Muscle of leg (tissue), 11 donors: Measurements from ENCODE around the gene MLLT1. TPM values are rescaled to one million over a fixed set of nuclear protein-coding genes. Genes with fewer than 3 reads are reported as not detected.

Experiments
- DNase-seq: peaks from one replicate; pipeline ENCODE4 v3.0.0; 2013
- H3K27ac ChIP-seq: one replicate; pipeline ENCODE4 v1.5.1; 2013; ENCODE audit warnings: mild to moderate bottlenecking, low read length, control low read depth
- H3K27me3 ChIP-seq: one replicate; pipeline ENCODE4 v1.6.1; 2013; ENCODE audit warnings: low read length; ENCODE audit not compliant: control insufficient read depth, insufficient read depth
- H3K36me3 ChIP-seq: one replicate; pipeline ENCODE4 v1.6.1; 2013; ENCODE audit warnings: low read length; ENCODE audit not compliant: control insufficient read depth, insufficient read depth
- H3K4me1 ChIP-seq: one replicate; pipeline ENCODE4 v1.6.1; 2013; ENCODE audit warnings: low read length; ENCODE audit not compliant: control insufficient read depth, insufficient read depth
- H3K4me3 ChIP-seq: one replicate; pipeline ENCODE4 v1.5.1; 2013; ENCODE audit warnings: low read length, control low read depth
- H3K9me3 ChIP-seq: replicated peaks from 2 replicates; pipeline ENCODE4 v1.6.1; 2013; ENCODE audit warnings: low read depth, low read length; ENCODE audit not compliant: control insufficient read depth
- WGBS: methylation state at CpG from one replicate; pipeline ENCODE4 v1.1.5; 2013; ENCODE audit warnings: missing lambda C conversion rate; ENCODE audit not compliant: insufficient coverage; 5-methylcytosine and 5-hydroxymethylcytosine counted together
- polyA plus RNA-seq, 8 donors: library from polyadenylated mRNA; unstranded; fragments of 120-200 nt; gene quantifications; one replicate each; pipeline versions ENCODE4 v1.2.1 to v1.2.3, GENCODE V29; 2013; ENCODE audit warnings: inconsistent platforms in 1 of 8, low replicate concordance in 1 of 8; ENCODE audit not compliant: insufficient read length in 8 of 8, insufficient read depth in 1 of 8
- total RNA-seq: library from RNA; stranded (reverse); fragments of 120-200 nt; gene quantifications from one replicate; pipeline ENCODE4 v1.2.4, GENCODE V29; 2013

The MLLT1 gene
- total and polyA plus RNA-seq, 9 donors, result 11.9 to 63.4 (median 56.4) TPM

DNA sequence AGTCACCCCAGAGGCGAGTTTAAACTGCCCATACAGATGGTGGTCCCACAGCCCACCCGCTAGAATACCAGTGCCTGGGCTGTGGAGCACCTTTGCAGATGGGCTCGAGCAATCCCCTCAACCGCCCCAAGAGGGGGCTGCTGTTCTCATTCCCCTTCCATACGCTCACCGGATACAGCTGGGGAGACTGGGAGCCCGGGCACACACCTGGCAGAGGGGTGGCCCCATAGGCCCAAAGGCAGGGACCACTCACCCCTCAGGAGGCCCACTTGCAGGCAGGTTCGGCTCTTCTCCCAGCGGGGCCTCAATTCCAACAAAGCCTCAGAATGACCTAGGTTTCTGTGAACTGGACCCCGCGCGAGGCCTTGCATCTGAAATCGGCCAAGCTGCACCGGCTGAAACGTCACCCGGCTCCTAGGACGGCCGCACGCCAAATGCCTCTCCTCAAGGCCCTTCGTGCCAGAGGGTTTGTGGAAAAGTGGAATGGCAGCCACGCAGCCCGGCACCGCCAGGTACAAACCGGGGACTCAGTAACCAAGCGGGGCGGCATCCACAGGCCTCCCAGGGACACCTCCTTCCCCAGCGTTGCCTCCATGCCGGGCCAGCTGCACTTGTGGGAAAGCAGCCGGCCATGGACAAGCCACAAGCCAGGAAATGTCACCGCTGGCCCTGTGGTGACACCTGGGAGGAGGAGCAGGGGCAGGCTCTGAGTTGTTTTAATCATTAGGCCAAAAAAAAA, 18.7 kb downstream of the MLLT1 start:
- no peaks in the 10 kb centered on the region for H3K27me3 ChIP-seq
- peaks cover 9% of the 10 kb centered on the region for H3K4me1 ChIP-seq
- H3K4me3 ChIP-seq, result no peak overlapping the region
- no peak for DNase-seq
- no peak overlapping the region for H3K27ac ChIP-seq
- H3K36me3 ChIP-seq, result peaks cover 49% of the 10 kb centered on the region
- WGBS, result 73% methylated on average over 26 of the region's 30 CpGs
- no peaks in the 10 kb centered on the region for H3K9me3 ChIP-seq

DNA sequence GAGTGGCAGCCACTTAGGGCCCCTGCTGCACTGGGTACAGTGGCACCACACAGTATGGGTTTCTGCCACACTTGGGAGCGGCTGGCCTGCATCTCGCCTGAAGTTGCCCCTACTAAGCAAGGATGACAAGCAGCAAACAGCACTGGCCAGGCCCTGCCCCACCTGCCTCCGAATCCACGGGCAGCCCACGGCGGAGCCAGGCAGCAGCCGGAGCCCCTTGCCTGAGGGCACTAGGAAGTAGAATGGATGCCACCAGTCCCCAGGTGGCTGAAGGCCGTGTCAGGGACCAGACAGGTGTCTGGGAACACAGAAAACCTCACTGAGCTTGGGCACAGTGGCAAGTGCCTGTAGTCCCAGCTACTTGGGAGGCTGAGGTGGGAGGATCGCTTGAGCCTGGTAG, 19.4 kb downstream of the MLLT1 start:
- Histone ChIP-seq H3K4me3 (no peak overlapping the region), H3K9me3 (no peaks in the 10 kb centered on the region), H3K27ac (no peak overlapping the region), H3K27me3 (no peaks in the 10 kb centered on the region), H3K4me1 (peaks cover 9% of the 10 kb centered on the region), H3K36me3 (peaks cover 49% of the 10 kb centered on the region)
- 92% methylated on average over 8 of the region's 9 CpGs for WGBS
- no peak for DNase-seq

DNA sequence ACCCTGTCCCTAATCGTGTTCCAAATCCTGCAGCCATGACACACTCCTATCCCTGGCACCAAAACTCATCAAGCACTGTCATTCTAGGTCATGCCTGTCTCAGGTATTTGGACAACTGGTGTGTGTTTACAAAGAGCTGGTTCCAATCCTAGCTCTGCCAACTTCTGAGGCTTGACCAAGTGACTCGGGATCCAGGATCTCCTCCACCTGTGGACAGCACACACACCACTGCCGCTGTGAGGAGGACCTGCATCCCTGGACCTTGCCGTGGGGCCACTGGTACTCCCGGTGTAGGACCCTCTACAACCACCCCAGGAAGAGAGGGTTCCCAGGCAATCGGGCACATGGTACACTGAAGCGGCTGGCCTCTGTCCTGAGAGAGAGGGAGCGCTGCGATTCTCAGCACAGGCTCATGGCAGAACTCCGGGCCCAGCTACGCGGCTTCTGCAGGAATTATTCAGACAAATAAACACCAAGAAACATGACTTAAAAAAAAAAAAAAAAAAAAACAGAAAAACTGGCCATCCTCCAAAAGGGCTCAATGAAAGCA, 20.4 kb downstream of the MLLT1 start:
- no peaks in the 10 kb centered on the region for H3K9me3 ChIP-seq
- H3K27me3 ChIP-seq, result no peaks in the 10 kb centered on the region
- 82% methylated on average over 5 of the region's 12 CpGs for WGBS
- H3K4me1 ChIP-seq, result peaks cover 8% of the 10 kb centered on the region
- no peak for DNase-seq
- H3K27ac ChIP-seq, result no peak overlapping the region
- no peak overlapping the region for H3K4me3 ChIP-seq
- peaks cover 52% of the 10 kb centered on the region for H3K36me3 ChIP-seq

DNA sequence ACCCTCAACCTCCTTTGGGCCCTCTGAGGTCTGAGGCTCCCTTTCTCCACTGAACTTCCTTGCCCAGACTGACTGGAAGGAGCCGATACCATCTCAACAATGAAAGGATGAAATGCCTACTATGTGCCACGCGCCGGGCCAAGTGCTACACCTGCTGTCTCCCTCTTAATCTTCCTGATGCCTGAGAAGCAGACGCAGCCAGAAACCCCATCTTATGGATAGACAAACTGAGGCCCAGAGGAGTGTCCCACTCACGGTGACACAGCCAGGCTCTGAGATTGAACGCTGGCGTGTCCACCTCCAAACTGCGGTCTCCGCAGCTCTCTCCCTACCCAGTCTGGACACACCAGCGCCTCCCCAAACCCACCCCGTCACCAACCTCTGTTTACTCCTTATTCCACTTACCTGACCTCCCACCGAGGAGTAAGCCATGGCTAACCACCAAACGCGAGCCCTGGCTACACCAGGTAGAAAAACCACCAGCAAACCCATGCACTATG, 20.9 kb downstream of the MLLT1 start:
- WGBS, result 91% methylated on average over 13 of the region's 15 CpGs
- Histone ChIP-seq H3K27ac (no peak overlapping the region), H3K9me3 (no peaks in the 10 kb centered on the region), H3K27me3 (no peaks in the 10 kb centered on the region), H3K4me1 (peaks cover 5% of the 10 kb centered on the region), H3K4me3 (no peak overlapping the region), H3K36me3 (peaks cover 57% of the 10 kb centered on the region)
- DNase-seq, result no peak

DNA sequence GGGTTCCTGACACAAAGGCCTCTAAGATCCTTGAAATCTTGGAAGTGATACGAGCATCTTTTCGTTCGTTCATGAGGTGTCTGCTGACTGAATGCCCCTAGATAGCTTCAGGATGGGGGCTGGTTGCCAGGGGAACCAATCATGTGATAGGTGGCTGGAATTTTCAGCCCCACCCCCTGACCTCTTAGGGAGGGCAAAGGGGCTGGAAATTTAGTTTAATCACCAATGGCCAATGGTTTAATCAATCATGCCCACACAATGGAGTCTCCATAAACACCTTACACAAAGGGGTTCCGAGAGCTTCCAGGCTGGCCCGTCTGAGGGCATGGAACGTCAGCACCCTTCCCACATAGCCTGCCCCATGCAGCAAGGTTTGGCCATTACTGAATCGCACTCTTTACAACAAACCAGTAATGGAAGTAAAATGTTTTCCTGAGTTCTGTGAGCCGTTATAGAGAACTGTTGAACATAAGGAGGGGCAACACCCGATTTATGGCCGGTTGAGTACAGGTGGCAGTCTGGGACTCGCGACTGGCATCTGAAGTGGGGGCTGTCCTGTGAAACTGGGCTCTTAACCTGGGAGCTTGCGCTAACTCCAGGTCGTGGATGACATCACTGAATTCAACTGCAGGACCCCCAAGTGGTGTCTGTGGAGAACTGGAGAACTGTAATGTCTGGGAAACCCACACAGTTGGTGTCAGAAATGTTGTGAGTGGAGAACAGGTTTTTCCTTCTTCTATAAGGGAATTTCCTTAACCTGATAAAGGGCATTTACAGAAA, 25.6 kb downstream of the MLLT1 start:
- WGBS, result 91% methylated on average over 10 of the region's 14 CpGs
- Histone ChIP-seq H3K27me3 (no peaks in the 10 kb centered on the region), H3K4me1 (no peaks in the 10 kb centered on the region), H3K4me3 (no peak overlapping the region), H3K36me3 (peaks cover 20% of the 10 kb centered on the region), H3K9me3 (no peaks in the 10 kb centered on the region), H3K27ac (no peak overlapping the region)
- DNase-seq, result no peak

DNA sequence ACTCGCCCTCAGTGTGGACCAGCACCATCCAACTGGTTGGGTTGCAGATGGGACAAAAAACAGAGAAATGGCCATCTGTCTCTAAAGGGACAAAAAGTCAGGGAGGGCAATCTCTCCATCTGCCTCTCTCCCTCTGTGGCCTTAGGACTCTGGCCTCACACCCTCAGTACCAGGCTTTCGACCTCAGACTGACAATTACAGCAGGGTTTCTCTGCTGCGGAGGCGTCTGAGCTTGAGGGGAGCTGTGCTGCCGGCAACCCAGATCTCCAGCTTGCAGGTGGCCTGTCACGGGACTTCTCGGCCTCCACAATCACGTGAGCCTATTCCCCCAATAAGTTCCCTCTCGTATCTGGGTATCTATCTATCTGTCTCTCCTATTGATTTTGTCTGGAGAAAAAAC, 27.7 kb downstream of the MLLT1 start:
- Histone ChIP-seq H3K4me1 (no peaks in the 10 kb centered on the region), H3K9me3 (no peaks in the 10 kb centered on the region), H3K27me3 (no peaks in the 10 kb centered on the region), H3K27ac (no peak overlapping the region), H3K36me3 (peaks cover 10% of the 10 kb centered on the region), H3K4me3 (no peak overlapping the region)
- no peak for DNase-seq
- WGBS, result 84% methylated on average over 6 of the region's 9 CpGs

DNA sequence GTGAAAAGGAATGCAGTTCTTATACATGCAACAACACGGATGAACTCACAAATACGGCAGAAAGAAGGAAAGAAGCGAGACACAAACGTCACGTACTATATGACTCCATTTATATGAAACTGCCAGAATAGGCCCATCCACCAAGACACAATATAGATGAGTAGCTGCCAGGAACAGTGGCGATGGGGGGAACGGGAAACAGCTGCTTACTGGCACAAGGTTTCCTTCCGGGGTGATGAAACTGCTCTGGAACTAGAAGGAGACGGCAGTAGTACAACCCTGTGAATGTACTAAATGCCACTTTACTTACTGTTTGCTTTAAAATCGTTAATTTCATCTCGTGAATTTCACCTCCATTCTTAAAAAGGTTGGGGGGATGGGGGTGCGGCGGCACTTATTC, 28.9 kb downstream of the MLLT1 start:
- Histone ChIP-seq H3K36me3 (peaks cover 13% of the 10 kb centered on the region), H3K9me3 (peaks cover 10% of the 10 kb centered on the region), H3K4me1 (no peaks in the 10 kb centered on the region), H3K4me3 (no peak overlapping the region), H3K27ac (no peak overlapping the region), H3K27me3 (no peaks in the 10 kb centered on the region)
- WGBS, result 80% methylated on average over 1 of the region's 13 CpGs
- DNase-seq, result no peak

DNA sequence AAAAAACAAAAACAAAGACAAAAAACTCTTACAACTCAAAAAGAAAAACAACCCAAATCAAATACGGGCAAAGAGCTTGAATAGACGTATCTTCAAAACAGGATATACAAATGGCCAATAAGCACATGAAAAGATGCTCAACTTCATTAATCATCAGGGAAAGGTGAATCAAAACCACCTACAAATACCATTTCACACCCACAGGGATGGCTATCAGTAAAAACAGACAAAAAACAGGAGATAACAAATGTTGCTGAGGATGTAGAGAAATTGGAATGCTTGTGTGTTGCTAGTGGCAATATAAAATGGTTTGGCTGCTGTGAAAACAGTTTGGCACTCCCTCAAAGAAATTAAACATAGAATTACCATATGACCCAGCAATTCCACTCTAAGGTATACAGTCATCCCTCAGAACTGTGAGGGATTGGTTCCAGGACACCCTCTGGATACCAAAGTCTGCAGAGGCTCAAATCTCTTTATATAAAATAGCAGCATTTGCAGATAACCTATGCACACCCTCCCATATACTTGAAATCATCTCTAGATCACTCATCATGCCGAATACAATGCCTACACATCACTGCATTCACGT, 29.7 kb downstream of the MLLT1 start:
- no CpG with 5 or more reads among the region's 4 CpGs for WGBS
- no peaks in the 10 kb centered on the region for H3K4me1 ChIP-seq
- H3K9me3 ChIP-seq, result peaks cover 12% of the 10 kb centered on the region
- H3K27ac ChIP-seq, result no peak overlapping the region
- no peaks in the 10 kb centered on the region for H3K27me3 ChIP-seq
- no peak overlapping the region for H3K4me3 ChIP-seq
- no peak for DNase-seq
- H3K36me3 ChIP-seq, result peaks cover 13% of the 10 kb centered on the region

DNA sequence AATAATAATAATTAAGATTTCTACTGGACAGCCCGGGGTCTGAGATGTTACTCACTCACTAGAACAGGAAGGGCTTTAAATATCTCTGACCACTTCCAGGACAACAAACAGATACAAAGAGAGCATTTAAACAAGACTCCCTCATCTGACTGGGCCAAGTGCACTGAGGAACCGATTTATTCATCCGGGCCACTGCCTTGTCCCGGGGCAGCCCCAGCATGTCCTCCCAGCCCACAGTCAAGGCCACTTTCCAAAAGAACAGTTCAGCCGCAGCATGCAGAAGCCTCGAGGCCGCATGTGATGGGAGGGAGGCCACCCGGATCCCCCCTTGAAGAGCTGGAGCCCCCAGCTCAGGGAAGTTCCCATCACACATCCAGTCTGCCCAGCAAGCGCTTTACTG, 30.5 kb downstream of the MLLT1 start:
- H3K4me1 ChIP-seq, result peaks cover 3% of the 10 kb centered on the region
- H3K27me3 ChIP-seq, result no peaks in the 10 kb centered on the region
- H3K27ac ChIP-seq, result no peak overlapping the region
- H3K36me3 ChIP-seq, result peaks cover 9% of the 10 kb centered on the region
- no peak overlapping the region for H3K4me3 ChIP-seq
- WGBS, result 65% methylated on average over 5 of the region's 9 CpGs
- no peak for DNase-seq
- H3K9me3 ChIP-seq, result peaks cover 12% of the 10 kb centered on the region

DNA sequence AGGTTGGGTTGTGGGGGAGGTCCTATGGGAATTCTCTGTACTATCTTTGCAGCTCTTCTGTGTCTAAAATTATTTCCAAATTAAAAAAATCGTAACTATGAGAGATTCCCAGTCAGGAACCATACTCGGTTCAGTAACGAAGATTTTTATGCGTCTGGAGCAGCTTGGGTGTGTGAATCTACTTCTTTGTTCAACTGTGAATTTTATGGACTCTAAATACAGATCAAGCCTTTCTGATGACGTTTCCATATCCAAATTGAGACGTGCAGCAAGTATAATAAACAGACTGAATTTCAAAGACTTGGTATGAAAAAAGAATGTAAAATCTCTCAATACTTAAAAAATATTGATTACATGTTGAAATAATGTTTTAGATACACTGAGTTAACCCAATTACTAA, 30.9 kb downstream of the MLLT1 start:
- Histone ChIP-seq H3K36me3 (peaks cover 5% of the 10 kb centered on the region), H3K9me3 (peaks cover 12% of the 10 kb centered on the region), H3K27ac (no peak overlapping the region), H3K27me3 (no peaks in the 10 kb centered on the region), H3K4me1 (peaks cover 3% of the 10 kb centered on the region), H3K4me3 (no peak overlapping the region)
- no CpG with 5 or more reads among the region's 6 CpGs for WGBS
- no peak for DNase-seq
